Activated T-cell treated with anti-CD3 and anti-CD28 coated beads, Interleukin-2, amount 50 U/mL, for 72 hours (primary cell): ENCODE data around the gene C12orf76. TPM values are rescaled to one million over a fixed set of nuclear protein-coding genes. Genes with fewer than 3 reads are reported as not detected.
"Not testable (repeated sequence)": the region's sequence is repeated elsewhere in the genome, so short reads cannot be mapped to it uniquely, and the experiment has no call there.

Experiments
- ATAC-seq, 2 donors: fragments of 150-1000 bp; cut with Tn5 transposase; replicated peaks in 1 of 2; 2 replicates each; pipeline ENCODE4 v1.10.0; 2021; ENCODE audit warnings: moderate library complexity in 2 of 2, mild to moderate bottlenecking in 1 of 2
- DNase-seq, 2 donors: peaks; one replicate each; pipeline ENCODE4 v3.0.0; 2021 to 2022; ENCODE audit warnings: mixed read lengths in 1 of 2
- H3K27ac Mint-ChIP-seq: one replicate; pipeline ENCODE4 v1.8.0; 2022; ENCODE audit warnings: mild to moderate bottlenecking, moderate library complexity, mixed read lengths
- H3K27me3 Mint-ChIP-seq: one replicate; pipeline ENCODE4 v1.8.0; 2022; ENCODE audit warnings: low read depth, mixed read lengths
- H3K36me3 Mint-ChIP-seq, 2 donors: one replicate each; pipeline ENCODE4 v1.8.0; 2022; ENCODE audit warnings: mixed read lengths in 2 of 2, mild to moderate bottlenecking in 1 of 2; ENCODE audit not compliant: insufficient read depth in 2 of 2
- H3K4me1 Mint-ChIP-seq: one replicate; pipeline ENCODE4 v1.8.0; 2022; ENCODE audit warnings: low read depth, mixed read lengths
- H3K4me3 Mint-ChIP-seq, 2 donors: one replicate each; pipeline ENCODE4 v1.8.0; 2022; ENCODE audit warnings: mild to moderate bottlenecking in 2 of 2, mixed read lengths in 2 of 2, moderate library complexity in 2 of 2
- H3K9me3 Mint-ChIP-seq, 2 donors: one replicate each; pipeline ENCODE4 v1.8.0; 2022; ENCODE audit warnings: mixed read lengths in 2 of 2
- total RNA-seq, 2 donors: library from RNA; stranded (reverse); gene quantifications; one replicate each; pipeline ENCODE4 v1.2.3, GENCODE V29; 2022

C12orf76 gene
- total RNA-seq, 2 donors from 2014 or later, result 16.9 to 19.0 TPM

DNA sequence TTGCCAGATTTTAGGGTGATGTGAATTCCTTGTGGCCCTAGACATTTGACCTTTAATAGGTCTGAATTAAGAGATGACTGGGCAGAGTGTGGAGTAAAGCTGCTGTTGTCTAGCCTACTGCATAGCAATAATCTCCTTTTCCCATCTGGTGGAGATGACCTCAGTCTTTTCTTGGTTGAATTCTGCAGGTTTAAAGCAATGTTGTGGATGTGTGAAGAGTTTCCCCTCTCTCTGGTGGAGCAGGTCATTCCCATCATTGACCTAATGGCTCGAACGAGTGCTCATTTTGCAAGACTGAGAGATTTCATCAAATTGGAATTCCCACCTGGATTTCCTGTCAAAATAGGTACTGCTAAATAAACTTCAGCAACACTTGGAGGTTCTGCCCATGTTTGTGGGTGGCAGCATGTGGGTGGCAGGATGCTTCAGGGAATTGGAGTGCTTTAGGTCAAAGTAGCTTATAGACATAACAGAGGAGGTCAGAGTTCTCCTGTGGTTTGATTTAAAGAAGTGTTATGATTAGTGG, 19.0 kb downstream of the C12orf76 start:
- Mint-ChIP-seq H3K9me3 (no peaks in the 10 kb centered on the region), H3K36me3 (peaks cover 5 to 20% of the 10 kb centered on the region in 2 donors), H3K27ac (peak overlapping the region; percentile 19), H3K4me3 (no peak overlapping the region), H3K4me1 (peaks cover 14% of the 10 kb centered on the region), H3K27me3 (no peaks in the 10 kb centered on the region)
- ATAC-seq (no peak), DNase-seq (no peak)

DNA sequence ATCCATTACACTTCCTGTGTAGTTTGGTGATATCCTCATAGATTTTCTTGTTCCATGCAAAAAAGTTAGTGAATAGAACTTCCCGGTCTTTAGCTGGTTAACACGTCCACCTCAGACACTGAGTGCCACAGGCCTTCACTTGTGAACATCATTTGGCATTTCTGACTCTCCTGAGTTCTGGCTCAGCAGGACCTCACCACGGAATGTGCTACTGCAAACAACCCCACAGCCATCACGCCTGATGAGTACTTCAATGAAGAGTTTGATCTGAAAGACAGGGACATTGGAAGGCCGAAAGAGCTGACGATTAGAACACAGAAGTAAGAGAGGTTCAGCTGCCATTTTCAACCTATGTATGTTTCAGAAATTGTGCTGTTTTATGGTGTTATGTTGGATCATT, 20.0 kb downstream of the C12orf76 start:
- peaks cover 21% of the 10 kb centered on the region for H3K4me1 Mint-ChIP-seq
- no peak for ATAC-seq
- H3K9me3 Mint-ChIP-seq, result no peaks in the 10 kb centered on the region
- H3K36me3 Mint-ChIP-seq, result peaks cover 5 to 19% of the 10 kb centered on the region in 2 donors
- H3K27me3 Mint-ChIP-seq, result no peaks in the 10 kb centered on the region
- no peak for DNase-seq
- H3K27ac Mint-ChIP-seq, result peak overlapping the region; percentile 17
- H3K4me3 Mint-ChIP-seq, result no peak overlapping the region

DNA sequence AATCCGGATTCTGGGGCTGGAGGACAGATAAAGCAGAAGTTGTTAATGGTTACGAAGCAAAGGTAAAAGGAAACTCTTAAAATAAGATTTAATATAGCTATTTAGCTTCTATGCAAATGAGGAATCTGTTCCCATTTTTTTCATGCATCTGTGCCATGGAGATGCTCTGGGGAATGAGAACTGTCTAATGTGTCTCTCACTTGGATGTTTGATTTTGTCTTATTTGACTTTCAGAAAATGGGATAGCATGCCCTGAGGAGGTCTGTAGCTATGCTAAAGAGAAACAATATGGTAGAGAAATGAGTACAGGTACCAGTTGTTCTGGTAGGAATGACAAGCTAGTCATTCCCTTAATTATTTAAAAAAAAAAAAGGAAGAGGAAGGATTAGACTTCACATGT, 24.3 kb downstream of the C12orf76 start:
- H3K36me3 Mint-ChIP-seq, result peaks cover 4 to 38% of the 10 kb centered on the region in 2 donors
- H3K27ac Mint-ChIP-seq, result peak overlapping the region; percentile 72
- DNase-seq (no peak), ATAC-seq (no peak)
- H3K4me1 Mint-ChIP-seq, result peaks cover 21% of the 10 kb centered on the region
- no peaks in the 10 kb centered on the region for H3K9me3 Mint-ChIP-seq
- no peaks in the 10 kb centered on the region for H3K27me3 Mint-ChIP-seq
- H3K4me3 Mint-ChIP-seq, result no peak overlapping the region

DNA sequence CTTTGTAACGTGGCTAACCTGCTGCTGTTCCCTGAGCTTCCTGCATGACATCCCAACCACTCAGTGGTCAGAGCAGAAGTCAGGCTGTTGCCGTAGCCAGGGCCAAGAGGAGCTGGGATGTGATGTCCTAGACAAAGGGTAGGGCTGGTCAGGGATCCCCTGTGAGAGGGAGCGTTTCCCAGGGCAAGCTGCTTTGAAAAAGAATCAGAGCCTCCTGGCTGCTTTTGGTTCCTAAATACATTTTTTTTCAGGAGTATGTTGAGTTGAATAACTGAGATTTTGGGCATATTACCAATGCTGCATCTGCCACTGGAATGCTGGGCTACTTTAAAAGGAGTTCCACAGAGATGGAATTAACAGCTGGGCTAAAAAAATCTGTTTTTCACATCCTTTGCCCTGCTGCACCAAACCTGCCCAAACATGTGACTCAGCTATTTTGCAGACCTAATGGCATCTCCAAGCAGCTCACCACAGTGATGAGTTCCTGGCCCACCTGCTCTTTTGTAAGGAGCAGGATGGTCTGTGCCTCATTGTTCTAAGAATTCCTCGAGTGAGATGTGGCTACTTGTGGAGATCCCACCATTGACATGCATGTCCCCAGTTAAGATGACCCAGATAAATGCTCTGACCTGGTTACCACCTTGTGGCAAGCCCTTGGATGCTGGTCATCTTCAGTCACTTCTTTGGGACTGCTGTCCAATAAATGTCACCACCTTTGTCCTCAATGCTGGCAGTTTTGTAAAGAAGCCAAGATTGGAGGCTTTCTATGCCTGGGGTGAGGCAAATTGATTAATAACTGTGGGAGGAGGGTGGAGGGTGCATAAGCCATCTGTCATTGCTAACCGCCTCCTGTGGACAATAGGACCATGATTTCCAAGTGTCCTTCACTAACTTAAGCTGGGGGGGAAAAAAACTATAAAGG, 25.0 kb downstream of the C12orf76 start:
- H3K36me3 Mint-ChIP-seq, result peaks cover 5 to 43% of the 10 kb centered on the region in 2 donors
- peak overlapping the region; percentile 72 for H3K27ac Mint-ChIP-seq
- ATAC-seq, result no peak

DNA sequence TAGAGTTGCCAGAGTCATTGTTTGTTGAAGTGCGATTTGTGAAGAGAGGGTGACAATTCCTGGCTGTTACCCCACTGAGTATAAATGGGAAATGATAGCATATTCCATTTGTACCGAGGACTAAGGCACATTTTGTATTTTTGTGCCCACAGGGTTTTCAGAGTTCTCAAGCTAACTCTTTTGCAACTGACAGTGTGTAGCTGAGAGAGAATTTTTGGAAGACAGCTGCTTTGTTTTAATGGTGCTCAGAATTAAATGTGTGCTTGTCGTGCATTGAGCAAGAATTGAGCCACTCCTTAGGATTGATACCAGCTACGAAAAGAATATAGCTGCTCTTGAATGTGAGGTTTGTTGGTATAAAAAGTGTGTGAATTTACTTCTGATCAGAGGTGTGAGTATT, 27.4 kb downstream of the C12orf76 start:
- H3K4me1 Mint-ChIP-seq, result peaks cover 15% of the 10 kb centered on the region
- peaks cover 4 to 36% of the 10 kb centered on the region in 2 donors for H3K36me3 Mint-ChIP-seq
- H3K9me3 Mint-ChIP-seq, result no peaks in the 10 kb centered on the region
- H3K4me3 Mint-ChIP-seq, result no peak overlapping the region
- no peak for ATAC-seq
- no peak overlapping the region for H3K27ac Mint-ChIP-seq
- H3K27me3 Mint-ChIP-seq, result no peaks in the 10 kb centered on the region
- DNase-seq, result no peak

More for the DNA sequence above, 25.0 kb downstream of the C12orf76 start:
- H3K4me1 Mint-ChIP-seq, result peaks cover 21% of the 10 kb centered on the region
- H3K4me3 Mint-ChIP-seq, result no peak overlapping the region
- H3K9me3 Mint-ChIP-seq, result no peaks in the 10 kb centered on the region
- DNase-seq, result no peak
- no peaks in the 10 kb centered on the region for H3K27me3 Mint-ChIP-seq

DNA sequence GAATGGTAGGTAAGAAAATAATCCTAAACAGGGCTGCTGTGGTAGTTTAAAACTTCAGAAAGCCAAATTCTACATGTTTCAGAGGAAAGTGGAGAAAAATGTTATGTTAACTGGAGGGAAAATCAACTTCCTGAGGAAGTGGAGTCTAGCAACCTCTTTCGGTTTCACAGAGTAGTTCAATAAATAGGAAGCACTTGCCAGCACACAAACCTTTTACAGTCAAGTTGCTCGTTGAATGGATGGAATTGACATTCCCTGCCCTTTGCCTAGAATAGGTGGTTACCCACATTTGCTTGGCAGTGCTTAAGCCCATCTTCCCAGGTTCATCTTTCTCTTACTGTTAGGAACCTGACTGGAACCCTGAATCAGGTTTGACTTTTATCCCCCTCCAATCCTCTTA, 33.2 kb downstream of the C12orf76 start:
- Mint-ChIP-seq H3K9me3 (no peaks in the 10 kb centered on the region), H3K36me3 (peaks cover 4 to 18% of the 10 kb centered on the region in 2 donors), H3K4me1 (peaks cover 49% of the 10 kb centered on the region), H3K27me3 (no peaks in the 10 kb centered on the region), H3K4me3 (peak overlapping the region in 1 of 2 donors; percentile 44), H3K27ac (peak overlapping the region; percentile 64)
- no peak for DNase-seq
- no peak for ATAC-seq

DNA sequence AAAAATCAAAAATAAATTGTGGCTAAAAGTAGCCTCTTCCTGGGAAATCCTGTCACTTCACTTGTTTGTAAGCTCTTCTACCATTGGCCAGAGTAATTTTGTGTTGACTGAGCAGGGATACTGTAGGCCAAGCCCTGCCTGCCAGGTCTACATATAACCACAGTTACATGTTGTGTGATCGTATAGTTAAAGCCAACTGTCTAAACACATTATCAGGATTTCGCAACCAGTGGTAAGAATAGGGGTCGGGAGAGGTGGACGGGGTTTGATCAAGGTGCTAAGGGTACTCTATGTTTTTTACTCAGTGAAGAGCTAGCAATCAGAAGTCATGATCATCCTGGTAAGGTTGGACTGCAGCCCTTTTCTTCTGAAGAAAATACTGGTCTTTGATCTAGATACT, 35.7 kb downstream of the C12orf76 start:
- Mint-ChIP-seq H3K9me3 (peaks cover 0 to 3% of the 10 kb centered on the region in 2 donors), H3K36me3 (peaks cover 3 to 13% of the 10 kb centered on the region in 2 donors), H3K27me3 (no peaks in the 10 kb centered on the region), H3K4me3 (peak overlapping the region in 1 of 2 donors; percentile 65), H3K4me1 (peaks cover 74% of the 10 kb centered on the region), H3K27ac (peak overlapping the region; percentile 18)
- DNase-seq (no peak), ATAC-seq (peak in 1 of 2 donors; percentile 18)

DNA sequence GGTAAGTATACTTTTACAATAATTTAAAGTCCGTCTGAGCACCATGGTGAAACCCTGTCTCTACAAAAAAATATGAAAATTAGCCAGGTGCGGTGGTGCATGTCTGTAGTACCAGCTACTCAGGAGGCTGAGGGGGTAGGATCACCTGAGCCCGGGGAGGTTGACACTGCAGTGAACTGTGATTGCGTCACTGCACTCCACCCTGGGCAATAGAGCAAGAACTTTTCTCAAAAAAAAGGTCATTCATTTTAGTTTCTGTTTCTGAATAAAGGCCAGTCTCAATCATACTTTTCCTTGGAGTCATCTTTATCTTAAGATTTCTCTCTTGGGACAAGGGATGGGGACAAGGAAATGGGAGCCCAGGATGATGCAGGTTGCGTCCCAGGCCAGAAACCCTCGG, 36.2 kb downstream of the C12orf76 start:
- ATAC-seq (peak in 1 of 2 donors; percentile 43), DNase-seq (no peak)
- Mint-ChIP-seq H3K4me1 (peaks cover 78% of the 10 kb centered on the region), H3K36me3 (peaks cover 3 to 14% of the 10 kb centered on the region in 2 donors), H3K4me3 (peak overlapping the region in 1 of 2 donors; percentile 65), H3K27ac (peak overlapping the region; percentile 18), H3K9me3 (peaks cover 0 to 3% of the 10 kb centered on the region in 2 donors), H3K27me3 (no peaks in the 10 kb centered on the region)

DNA sequence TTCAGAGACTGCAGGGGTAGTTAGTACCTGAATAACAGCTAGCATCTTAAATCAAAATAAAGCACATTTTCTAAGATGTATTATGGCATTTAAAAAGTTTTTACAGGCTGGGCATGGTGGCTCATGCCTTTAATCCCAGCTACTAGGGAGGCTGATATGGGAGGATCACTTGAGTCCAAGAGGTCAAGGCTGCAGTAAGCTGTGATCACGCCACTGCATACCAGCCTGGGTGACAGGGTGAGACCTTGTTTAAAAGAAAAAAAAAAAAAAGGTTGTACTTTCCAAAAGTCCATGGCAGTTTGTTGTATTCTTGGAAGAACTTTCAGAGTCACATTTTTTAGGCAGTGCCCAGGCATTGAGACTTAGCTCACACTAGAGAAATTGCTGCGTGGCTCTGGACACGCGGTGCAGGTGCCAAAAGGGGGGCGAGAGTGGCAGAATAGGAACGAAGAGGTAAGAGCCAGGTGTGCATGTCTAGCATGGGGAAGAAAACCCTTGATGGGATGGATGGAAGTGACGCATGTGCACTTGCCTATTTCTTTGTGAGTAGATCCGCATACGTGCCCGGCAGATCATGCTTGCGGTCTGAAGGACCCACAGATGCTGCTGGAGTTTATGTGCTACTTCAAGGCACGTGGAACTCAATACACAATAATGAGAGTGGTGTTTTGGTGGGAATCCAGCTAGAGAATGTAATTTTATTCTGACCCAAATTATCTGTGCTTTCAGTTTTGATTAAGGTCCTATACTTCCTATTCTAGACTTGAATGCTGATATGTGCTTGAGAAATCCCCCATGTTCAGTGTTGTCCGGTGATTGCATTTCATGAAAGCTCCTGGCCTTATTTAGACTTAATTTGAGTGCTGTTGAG, 37.2 kb downstream of the C12orf76 start:
- Mint-ChIP-seq H3K9me3 (peaks cover 0 to 3% of the 10 kb centered on the region in 2 donors), H3K4me3 (peak overlapping the region; percentile 33 to 65), H3K27ac (peak overlapping the region; percentile 41), H3K27me3 (no peaks in the 10 kb centered on the region), H3K4me1 (peaks cover 88% of the 10 kb centered on the region), H3K36me3 (peaks cover 7 to 18% of the 10 kb centered on the region in 2 donors)
- ATAC-seq, result peak in 1 of 2 donors; percentile 42
- DNase-seq, result no peak

DNA sequence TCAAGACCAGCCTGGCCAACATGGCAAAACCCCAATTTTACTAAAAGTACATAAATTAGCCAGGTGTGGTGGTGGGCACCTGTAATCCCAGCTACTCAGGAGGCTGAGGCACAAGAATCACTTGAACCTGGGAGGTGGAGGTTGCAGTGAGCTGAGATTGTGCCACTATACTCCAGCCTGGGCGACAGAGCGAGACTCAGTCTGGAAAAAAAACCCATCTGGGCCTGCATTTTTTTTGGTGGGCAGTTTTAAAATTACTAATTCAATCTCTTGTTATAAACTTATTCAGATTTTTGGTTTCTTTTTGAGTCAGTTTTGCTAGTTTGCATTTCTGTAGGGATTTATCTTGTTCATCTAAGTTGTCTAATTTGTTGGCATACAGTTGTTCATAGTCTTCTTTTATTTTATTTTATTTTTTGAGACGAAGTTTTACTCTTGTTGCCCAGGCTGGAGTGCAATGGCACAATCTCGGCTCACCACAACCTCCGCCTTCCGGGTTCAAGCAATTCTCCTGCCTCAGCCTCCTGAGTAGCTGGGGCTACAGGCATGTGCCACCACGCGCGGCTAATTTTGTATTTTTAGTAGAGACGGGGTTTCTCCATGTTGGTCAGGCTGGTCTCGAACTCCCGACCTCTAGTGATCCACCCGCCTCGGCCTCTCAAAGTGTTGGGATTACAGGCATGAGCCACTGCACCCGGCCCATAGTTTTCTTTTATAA, 39.5 kb downstream of the C12orf76 start:
- H3K27me3 Mint-ChIP-seq, H3K9me3 Mint-ChIP-seq: not testable (repeated sequence)
- ATAC-seq (peak; percentile 35 to 42), DNase-seq (peak in 1 of 2 donors; percentile 24)
- H3K4me1 Mint-ChIP-seq, result peaks cover 92% of the 10 kb centered on the region
- peak overlapping the region; percentile 79 for H3K27ac Mint-ChIP-seq
- peak overlapping the region; percentile 46 to 83 for H3K4me3 Mint-ChIP-seq
- H3K36me3 Mint-ChIP-seq, result peaks cover 5 to 18% of the 10 kb centered on the region in 2 donors

DNA sequence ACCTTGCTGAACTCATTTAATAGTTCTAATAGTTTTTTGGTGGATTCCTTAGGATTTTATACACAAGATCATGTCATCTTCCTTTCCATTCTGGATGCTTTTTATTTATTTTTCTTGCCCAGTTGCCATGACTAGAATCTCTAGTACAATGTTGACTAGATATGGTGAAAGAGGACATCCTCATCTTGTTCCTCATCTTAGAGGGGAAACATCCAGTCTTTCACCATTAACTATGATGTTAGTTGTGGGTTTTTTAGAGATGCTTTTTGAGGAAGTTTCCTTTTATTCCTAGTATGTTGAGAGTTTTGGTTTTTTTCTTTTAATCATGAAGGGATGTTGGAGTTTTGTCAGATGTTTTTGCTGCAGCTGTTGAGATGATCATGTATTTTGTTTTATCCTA, 40.4 kb downstream of the C12orf76 start:
- Mint-ChIP-seq H3K4me3 (peak overlapping the region in 1 of 2 donors; percentile 43), H3K9me3 (peaks cover 0 to 3% of the 10 kb centered on the region in 2 donors), H3K36me3 (peaks cover 7 to 18% of the 10 kb centered on the region in 2 donors), H3K4me1 (peaks cover 98% of the 10 kb centered on the region), H3K27me3 (no peaks in the 10 kb centered on the region), H3K27ac (peak overlapping the region; percentile 77)
- no peak for DNase-seq
- ATAC-seq, result no peak

DNA sequence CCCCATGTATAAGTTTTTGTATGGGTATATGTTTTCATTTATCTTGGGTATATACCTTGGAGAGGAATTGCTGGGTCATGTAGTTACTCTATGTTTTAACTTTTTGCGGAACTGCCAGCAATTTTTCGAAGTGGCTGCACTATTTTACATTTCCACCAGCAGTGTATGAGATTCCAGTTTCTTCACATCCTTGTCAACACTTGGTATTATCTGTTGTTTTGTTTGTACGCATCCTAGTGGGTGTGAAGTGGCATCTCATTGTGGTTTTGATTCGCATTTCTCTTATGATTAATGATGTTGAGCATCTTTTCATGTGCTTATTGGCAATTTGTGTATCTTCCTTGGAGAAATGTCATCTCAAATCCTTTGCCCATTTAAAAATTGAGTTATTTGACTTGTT, 42.2 kb downstream of the C12orf76 start:
- Mint-ChIP-seq H3K27ac (no peak overlapping the region), H3K36me3 (peaks cover 7 to 16% of the 10 kb centered on the region in 2 donors)

More for the DNA sequence above, 42.2 kb downstream of the C12orf76 start:
- Mint-ChIP-seq H3K27me3 (no peaks in the 10 kb centered on the region), H3K4me1 (peaks cover 97% of the 10 kb centered on the region), H3K9me3 (peaks cover 0 to 3% of the 10 kb centered on the region in 2 donors), H3K4me3 (peak overlapping the region in 1 of 2 donors; percentile 77)
- no peak for ATAC-seq
- DNase-seq, result no peak
